Fibroblast of skin of abdomen (primary cell): ENCODE data around the gene PRPF39.
"Not testable (repeated sequence)": the region's sequence is repeated elsewhere in the genome, so short reads cannot be mapped to it uniquely, and the experiment has no call there.

ENCODE experiments used
- DNase-seq: peaks from one replicate; pipeline ENCODE4 v3.0.0-alpha.2; 2013

Gene PRPF39

DNA sequence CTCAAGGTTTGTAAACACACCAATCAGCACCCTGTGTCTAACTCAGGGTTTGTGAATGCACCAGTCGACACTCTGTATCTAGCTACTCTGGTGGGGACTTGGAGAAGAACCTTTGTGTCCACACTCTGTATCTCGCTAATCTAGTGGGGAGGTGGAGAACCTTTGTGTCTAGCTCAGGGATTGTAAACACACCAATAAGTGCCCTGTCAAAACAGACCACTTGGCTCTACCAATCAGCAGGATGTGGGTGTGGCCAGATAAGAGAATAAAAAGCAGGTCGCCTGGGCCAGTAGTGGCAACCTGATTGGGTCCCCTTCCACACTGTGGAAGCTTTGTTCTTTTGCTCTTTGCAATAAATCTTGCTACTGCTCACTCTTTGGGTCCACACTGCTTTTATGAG lies 2.8 kb upstream of the PRPF39 start:
- not testable (repeated sequence) for DNase-seq

DNA sequence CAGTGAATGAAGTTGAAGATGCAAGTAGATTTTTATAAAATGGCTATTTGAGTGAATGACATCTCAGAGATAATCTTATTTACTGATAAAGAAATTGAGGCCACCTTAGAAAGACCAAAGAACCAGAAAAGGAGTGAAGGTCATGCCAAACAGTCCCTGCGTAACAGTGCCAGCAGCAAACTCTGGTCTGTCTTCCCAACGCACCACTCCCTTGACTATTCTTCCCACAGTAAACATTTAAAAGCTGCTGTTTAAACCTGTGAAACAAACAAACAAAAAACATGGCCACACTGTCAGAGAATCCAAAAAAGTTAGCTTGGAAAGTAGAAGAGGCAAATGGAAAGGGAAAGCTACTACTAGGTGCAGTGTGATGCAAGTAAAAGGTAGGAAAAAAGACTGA lies 1.5 kb upstream of the PRPF39 start:
- no peak for DNase-seq

- DNase-seq, result no peak
Measured at GRCh38 chr14:45083617-45083975, 320 bp upstream of the PRPF39 start.

GRCh38 chr14:45084946-45085346 lies 1.0 kb downstream of the PRPF39 start:
- peak; percentile 9 for DNase-seq

DNA sequence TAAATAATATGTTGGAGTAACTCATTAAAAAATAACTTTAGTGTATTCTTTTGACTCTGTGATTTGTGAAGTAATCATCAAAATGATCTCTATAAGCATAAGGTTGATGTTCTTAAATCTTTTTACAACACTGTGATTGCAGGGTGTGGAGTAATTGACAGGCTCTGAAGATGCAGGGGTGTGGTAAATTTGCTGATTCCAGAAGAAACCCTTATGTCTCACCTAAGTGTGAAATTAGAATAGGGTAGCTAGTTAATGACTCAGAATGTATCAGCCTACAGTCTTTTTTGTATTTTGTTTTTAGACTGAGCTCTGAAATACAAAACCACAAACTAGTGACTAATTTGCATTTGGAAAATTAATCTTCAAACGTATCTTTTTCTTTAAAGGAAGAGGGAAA lies 5.9 kb downstream of the PRPF39 start:
- peak; percentile 45 for DNase-seq

DNA sequence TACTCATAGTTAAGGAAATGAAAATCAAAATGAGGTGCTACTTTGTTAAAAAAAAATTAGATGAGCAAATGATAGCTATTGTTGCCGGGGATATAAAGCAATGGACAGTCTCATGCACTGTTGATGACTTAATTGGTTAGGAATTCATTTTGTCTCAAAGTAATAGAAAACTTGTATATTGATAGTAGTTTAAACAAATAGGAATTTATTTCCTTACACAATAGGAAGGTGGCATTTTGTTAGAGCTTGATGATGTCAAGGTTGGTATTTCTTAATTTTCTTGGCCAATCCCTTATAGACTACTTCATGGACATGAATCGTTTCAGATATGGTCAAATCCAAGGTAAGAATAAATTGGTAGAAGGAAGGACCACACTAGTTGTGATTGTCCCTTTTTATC lies 7.8 kb downstream of the PRPF39 start:
- peak; percentile 26 for DNase-seq

DNA sequence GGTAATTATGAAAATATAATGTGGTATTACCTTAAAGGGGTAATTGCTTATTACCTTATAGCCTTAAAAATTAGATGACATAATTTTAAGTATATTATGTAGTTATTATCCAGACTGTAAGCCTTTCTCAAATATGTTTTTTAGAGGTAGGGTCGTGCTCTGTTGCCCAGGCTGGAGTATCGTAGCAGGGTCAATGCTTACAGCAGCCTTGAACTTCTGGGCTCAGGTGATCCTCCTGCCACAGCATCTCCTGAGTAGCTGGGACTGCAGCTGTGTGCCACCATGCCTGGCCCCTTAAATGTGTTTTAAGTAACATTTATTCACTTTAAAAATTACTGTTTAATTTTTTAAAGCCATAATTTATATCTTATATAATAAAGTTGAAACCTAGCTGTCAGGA lies 10.4 kb downstream of the PRPF39 start:
- no peak for DNase-seq

- no peak for DNase-seq
Measured at GRCh38 chr14:45095143-45095542, 11.2 kb downstream of the PRPF39 start.

DNA sequence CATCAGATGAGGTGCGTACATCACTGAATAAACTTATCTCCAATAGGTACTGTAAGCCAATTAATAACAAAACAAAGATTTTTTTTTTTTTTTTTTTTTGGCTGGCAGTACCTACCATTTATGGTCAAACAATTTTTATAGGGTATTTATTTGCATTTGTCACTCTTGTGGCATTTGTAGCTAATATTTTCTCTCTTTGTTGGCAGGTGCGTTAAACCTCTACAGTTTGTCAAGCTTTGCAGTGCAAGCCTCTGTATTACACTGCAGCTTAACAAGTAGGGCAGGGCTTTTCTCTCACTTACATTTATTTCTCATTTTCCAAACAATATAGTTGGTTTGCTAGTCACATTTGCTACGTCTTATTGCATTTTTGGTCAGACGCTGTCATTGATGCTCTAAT lies 12.3 kb downstream of the PRPF39 start:
- no peak for DNase-seq

- no peak for DNase-seq
Measured at GRCh38 chr14:45103806-45104205, 19.9 kb downstream of the PRPF39 start.

- no peak for DNase-seq
Measured at GRCh38 chr14:45104561-45104960, 20.6 kb downstream of the PRPF39 start.

DNA sequence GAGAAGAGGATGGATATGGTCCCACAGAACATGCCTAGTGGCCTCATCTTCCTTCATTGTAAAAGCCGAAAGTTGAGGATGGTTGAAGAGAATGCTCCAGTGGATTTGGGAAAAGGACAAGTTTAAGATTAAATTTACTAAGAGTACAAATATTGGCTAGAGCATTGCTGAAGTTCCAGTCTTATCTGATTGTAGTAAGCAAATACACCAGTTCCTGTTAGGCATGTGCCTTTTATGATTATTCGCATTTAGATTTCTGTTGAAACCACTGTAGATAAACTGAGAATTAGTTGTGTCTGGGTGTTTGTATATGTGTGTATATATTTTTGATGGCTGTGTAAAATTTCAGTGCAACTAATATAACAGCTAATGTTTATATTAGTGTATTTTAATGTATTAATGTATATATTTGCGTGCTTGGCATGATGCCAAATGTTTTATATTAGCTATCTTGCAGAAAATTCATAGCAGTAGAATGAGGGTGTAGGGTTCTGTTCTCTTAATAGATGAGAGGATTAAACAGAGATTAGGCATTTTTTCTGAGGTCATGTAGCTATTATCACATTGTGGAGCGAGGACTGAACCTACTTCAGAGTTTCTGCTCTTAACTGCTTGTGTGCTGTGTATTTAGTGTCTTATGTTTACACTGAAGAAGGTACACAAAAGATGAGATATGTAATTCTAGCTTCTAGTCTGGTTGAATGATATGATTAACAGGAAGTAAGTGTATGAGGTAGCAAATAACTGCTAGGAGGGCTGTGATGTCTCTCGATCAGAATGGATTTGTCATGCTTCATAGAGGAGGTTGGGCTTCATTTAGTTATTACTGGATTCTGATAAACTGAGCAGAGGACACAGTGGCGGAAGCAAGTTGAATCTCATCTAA lies 29.2 kb downstream of the PRPF39 start:
- no peak for DNase-seq

DNA sequence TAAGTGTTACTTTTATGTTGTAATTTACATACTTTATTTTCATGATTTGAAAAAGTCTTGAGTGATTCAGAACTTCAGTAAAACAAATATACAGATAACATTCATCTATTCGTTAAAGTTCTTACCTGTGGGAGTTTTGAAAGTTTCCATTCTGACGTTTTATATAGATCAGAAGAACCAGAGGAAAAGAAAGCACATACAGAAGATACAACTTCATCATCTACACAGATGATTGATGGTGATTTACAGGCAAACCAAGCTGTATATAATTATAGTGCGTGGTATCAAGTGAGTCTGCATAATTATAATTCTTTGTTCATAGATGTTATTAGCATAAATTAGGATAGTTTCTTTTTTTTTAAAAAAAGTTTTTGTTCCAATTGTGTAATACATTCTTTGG lies 30.4 kb downstream of the PRPF39 start:
- DNase-seq, result no peak

DNA sequence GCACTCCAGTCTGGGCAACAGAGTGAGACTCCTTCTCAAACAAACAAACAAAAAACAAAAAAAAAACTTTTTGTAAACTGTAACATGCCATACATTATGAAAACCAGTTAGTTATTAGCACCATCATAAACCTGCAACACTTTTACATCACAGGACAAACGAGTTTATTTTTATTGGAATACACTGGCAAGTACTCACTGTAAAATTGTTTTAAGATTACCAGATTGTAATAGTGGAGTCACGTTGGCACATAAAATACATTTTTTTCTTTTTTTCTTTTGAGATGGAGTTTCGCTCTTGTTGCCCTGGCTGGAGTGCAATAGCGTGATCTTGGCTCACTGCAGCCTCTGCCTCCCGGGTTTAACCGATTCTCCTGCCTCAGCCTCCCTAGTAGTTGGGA lies 34.7 kb downstream of the PRPF39 start:
- no peak for DNase-seq

GRCh38 chr14:45120096-45120495 lies 36.2 kb downstream of the PRPF39 start:
- DNase-seq, result no peak

DNA sequence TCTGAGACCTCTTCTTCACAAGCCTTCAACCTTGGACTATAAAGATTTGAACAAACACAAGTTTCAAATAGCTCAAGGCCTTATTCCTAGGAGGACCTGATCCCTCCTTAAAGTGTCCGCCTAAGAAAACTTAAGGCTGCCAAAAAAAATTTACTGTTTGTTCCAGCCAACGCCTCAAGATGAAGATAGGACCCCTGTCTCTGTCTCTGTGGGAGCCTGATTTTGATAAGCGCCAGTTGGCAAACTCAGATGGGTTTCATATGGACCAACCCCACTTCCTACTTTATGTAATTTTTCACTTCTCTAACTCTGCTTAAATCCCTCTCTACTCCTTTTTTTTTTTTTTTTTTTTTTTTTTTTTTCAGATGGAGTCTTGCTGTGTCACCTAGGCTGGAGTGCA lies 39.4 kb downstream of the PRPF39 start:
- DNase-seq, result no peak

DNA sequence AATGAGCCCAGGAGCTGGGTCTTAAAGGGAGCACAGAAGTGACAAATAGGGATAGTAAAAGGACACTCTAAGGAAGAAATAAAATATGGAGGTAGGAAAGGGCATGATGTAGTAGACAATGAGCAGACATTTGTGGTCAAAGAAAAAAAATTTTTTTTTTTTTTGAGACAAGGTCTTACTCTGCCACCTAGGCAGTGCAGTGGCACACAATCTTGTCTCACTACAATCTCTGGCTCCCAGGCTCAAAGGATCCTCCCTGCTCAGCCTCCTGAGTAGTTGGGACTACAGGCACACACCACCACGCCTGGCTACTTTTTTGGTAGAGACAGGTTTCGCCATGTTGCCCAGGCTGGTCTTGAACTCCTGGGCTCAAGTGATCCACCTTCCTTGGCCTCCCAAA lies 41.8 kb downstream of the PRPF39 start:
- no peak for DNase-seq

GRCh38 chr14:45128963-45129629 lies 45.2 kb downstream of the PRPF39 start:
- DNase-seq, result no peak

DNA sequence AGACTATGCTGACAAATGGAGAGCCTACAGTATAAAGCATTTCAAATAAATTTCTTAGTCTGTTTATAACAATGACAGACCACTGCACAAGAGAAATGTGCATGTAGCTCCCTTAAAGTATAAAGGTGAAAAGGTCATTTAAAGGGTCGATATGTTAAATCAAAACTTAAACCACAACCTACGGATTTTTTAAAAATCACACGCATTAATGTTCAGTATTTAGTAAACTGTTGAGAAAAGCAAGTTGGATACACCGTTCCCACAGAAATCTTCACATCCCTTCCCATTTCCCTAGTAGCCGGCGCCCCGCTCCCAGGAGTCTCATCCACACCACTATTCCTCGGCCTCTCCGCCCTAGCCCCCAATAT lies 49.8 kb downstream of the PRPF39 start:
- no peak for DNase-seq

GRCh38 chr14:45134051-45134958 lies 50.4 kb downstream of the PRPF39 start, which contains the start of gene FKBP3:
FKBP3 (minus strand) TSS chr14:45134481; CDS start chr14:45134456, 25 bp downstream.
- peak; percentile 99 for DNase-seq

DNA sequence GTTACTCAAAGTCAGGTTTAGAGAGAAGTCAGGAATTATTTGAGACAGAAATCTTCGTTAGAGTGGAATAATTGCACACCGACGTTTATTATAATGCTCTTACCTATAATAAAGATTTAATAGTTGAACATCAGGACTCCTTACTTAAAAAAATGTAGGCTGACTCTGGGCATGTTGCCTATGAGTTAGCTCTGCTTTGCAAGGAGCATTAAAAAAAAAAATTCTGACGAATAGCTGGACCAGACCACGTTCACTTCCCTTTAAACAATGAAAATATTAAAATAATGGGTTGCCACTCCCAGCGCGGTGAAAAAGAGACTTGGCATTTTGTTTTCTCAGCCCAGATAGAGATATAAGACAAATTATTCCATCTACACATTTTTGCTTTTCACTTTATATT lies 51.2 kb downstream of the PRPF39 start:
- peak; percentile 12 for DNase-seq

GRCh38 chr14:45135659-45136395 lies 51.9 kb downstream of the PRPF39 start, which contains the start of gene FANCM:
FANCM (plus strand) TSS chr14:45135930; CDS start chr14:45136032, 102 bp downstream.
- DNase-seq, result peak; percentile 98
